Measurements from ENCODE around the gene TIMM44.
"Not testable (repeated sequence)": the region's sequence is repeated elsewhere in the genome, so short reads cannot be mapped to it uniquely, and the experiment has no call there.

Gene TIMM44

DNA sequence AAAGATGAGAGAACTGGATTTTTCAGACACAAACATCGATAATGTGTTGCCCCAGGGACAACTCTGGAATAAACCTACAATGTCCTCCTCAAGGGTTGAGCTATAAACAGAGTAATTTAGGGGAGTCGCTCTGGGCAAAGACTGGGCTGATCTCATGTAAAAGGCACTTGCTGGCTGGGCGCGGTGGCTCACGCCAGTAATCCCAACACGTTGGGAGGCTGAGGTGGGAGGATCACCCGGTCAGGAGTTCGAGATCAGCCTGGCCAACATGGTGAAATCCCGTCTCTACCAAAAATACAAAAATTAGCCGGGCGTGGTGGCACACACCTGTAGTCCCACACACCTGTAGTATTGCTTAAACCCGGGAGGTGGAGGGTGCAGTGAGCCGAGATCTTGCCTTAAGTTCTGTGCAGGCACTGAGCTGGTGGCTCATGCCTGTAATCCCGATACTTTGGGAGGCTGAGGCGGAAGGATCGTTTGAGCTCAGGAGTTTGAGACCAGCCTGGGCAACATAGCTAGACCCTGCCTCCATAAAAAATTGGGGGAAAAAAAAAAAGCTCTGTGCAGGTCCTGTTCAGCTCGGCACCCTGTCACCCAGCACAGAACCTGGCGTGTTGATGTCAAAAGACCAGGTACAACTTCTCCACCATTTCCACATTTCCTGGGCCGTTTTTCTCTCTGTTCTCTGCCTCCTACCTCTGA is 1.4 kb downstream of the TIMM44 start:
- ATAC-seq = no peak

DNA sequence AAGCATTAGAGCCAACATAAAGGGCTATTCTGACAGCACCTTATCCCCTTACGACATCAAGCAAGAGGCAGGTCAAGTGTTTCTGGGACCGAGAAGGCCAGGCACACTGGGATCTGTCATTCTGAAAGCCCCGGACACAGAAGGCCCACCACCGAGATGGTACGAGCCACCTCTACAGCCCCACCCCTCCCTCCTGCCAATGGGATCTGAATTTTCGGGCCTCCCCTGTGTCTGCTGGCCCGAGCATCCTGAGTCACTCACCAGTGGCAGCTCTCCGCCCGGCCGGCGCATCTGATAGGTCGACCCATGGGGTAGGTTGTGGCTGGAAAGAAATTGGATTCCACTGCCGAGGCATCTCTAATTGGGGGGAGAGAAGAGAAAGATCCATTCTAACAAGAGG is 2.6 kb downstream of the TIMM44 start:
- no peak for ATAC-seq

DNA sequence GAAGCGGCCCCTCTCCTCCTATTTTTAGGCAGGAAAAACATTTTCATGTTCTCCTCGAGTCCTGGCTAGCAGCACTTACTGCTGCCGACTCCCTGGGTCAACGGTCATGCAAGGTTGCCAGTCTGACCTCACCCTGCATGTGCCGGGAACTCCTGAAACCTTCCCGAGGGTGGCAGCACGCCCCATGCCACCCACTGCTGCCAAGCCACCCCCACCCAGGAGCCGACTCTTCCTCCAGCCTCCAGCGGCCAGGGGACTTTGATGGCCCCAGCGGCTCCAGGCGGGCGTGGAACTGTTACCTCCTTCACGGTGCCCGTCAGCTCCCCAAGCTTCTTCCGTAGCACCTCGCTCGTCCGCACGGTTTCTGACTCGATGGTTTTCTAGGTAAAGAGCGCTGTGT is 8.7 kb downstream of the TIMM44 start:
- ATAC-seq = no peak

- ATAC-seq = no peak
These were observed 9.4 kb downstream of the TIMM44 start for GRCh38 chr19:7933828-7934725.

DNA sequence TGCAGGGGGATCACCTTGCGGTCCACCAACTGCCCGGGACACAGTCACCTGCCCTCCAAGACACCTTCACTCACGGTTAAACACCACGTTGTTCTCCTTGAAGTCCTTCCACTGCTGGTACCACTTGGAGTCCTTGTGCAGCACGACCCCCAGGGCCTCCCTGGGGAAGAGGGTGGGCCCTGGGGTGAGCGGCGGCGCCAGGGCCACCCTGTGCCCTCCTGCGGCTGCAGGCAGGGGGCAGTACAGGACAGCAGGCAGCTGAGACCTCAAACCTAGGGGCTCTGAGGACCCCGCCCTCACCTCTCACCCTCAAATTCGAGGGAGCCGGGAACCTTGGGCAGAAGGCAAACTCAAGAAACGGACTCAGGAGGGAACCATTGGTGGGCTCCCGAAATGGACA is 10.1 kb downstream of the TIMM44 start:
- ATAC-seq = no peak

DNA sequence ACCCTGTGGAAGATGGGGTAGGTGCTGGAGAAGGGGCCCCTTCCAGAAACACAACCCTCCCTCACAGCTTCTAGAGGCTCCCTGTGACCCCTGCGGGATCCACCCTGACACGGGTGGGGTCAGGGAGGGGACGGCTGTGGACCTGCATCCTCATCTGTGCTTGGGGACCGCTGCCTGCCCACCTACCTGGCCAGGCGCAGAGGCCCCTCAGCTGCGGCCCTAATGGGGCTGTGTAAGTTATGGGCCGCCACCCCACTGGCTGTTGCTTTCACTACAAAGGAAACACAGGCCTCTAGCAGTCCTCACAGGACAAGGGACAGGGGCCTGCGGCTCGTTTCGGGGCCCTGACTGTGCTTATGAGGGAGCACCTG is 10.6 kb downstream of the TIMM44 start:
- no peak for ATAC-seq

- no peak for ATAC-seq
These were observed 11.1 kb downstream of the TIMM44 start for GRCh38 chr19:7932276-7932929.

- no peak for ATAC-seq
These were observed 12.0 kb downstream of the TIMM44 start for GRCh38 chr19:7931221-7932061.

- no peak for ATAC-seq
These were observed 12.7 kb downstream of the TIMM44 start for GRCh38 chr19:7930765-7931164.

DNA sequence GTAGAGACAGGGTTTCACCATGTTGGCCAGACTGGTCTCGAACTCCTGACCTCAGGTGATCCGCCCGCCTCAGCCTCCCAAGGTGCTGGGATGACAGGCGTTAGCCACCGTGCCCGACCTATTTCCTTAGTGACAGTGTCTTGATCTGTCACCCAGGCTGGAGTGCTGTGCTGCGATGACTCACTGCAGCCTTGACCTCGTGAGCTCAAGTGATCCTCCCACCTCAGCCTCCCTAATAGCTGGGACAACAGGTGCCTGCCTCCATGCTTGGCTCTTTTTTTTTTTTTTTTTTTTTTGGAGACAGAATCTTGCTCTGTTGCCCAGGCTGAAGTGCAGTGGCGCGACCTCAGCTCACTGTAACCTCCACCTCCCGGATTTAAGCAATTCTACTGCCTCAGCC is 13.4 kb downstream of the TIMM44 start:
- not testable (repeated sequence) for ATAC-seq

DNA sequence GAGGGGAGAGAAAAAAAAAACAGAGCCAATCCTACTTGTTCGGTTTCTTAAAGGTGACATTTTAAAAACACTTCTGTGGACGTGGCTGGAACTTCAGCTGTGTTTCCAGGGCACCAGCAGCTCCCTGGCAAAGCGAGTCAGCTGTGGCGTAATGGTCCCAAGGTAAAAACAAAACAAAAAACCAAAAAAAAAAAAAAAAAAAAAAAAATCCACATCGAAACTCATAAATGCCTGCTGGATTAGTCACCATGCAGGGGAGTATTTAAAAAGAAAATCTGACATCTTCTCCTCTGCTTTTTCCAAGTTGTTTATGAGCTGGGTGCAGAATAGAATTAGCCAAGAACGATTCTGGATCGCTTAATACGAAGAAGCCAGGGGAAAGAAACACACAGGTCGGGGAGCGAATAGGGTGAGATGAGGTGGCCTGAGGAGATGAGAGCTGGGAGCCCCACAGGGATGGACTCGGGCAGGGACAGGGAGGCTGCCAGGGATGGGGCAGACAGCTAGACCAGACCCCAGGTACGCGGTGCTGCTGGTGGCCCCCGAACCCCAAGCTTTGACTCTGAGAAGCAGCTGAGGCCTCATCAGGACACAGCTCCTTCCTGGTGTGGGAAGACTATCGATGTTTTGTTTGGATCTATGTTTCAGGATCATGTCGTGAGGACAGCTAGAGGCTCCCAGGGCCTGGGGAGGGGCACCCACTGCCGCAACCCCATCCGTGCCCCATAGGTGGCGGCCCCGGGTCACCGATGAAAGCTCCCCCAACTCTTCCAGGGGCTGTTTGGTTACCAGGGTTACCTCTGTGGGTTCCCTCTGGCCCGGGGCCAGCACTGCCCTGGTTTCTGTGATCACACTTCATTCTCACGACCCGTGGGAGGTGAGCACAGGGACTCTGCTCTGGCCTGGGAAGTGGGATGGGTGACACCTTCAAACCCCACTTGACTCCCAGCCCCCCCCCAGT is 14.4 kb downstream of the TIMM44 start:
- peak; percentile 27 to 37 for ATAC-seq

GRCh38 chr19:7928334-7928706 is 15.1 kb downstream of the TIMM44 start:
- ATAC-seq = no peak

GRCh38 chr19:7927605-7928333 is 15.7 kb downstream of the TIMM44 start:
- ATAC-seq = no peak

- no peak for ATAC-seq
These were observed 16.5 kb downstream of the TIMM44 start for GRCh38 chr19:7926727-7927604.

GRCh38 chr19:7926021-7926726 is 17.3 kb downstream of the TIMM44 start, which contains the start of gene CTXN1:
CTXN1 (minus strand) TSS chr19:7926135; CDS start chr19:7925538, 597 bp downstream.
- peak; percentile 49 to 58 for ATAC-seq

DNA sequence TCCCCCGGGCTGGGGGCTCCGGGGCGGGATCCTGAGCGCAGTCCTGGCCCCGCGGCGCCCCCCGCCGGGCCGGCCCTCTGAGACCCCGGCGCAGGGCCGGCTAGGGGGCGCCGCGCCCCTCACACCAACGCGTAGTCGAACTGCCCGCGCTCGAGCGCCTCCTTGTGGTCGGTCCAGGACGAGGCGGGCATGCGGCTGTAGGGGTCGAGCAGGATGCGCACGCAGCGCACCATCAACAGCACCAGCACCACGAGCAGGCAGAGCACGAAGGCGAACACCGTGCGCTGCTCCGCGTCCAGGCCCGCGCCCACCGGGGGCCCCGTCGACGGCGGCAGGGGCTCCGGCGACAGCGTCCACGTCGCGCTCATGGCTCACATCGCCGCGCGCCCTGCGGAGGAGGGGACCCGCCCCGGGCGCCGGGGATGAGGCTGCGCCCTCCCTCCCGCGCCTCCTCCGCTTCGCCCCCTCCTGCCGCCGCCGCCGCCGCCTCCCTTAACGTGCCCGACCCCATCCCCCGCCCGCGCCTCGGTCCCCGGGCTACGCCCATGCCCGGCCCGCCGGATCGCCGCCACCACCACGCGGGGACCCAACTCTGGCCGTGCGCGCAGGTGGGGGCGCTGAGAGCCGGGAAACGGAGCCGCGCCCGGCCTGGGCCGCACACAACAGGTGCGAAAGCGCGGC is 18.2 kb downstream of the TIMM44 start:
- ATAC-seq = peak; percentile 42 to 45

DNA sequence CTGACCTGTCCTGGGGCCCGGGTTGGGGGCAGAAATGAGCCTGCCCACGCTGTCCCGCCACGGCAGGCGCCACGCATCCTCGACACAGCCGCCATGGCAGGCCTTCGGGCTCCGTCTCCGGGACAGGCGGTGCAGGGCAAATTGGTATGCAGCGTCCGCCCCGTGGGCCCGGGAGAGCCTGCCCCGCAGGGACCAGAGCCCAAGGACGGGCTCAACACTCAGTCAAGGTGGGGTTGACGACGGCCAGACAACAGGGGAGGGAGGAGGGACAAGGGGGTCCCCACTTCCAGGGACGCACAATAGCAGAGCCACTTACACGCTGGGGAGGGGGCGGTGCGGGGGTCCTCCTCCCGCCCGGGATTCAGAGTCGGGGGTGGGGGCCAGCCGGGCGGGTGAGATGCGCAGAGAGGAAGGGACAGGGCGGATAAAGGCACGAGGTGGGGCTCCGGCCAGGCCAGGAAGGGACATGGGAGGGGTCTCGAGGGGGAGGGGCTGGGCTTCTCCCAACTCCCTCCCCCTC is 18.8 kb downstream of the TIMM44 start:
- ATAC-seq = no peak

- no peak for ATAC-seq
These were observed 19.2 kb downstream of the TIMM44 start for GRCh38 chr19:7924241-7924640.
